ENCODE data around the gene SLC12A1. TPM values are rescaled to one million over a fixed set of nuclear protein-coding genes. Genes with fewer than 3 reads are reported as not detected.

The SLC12A1 gene
- total RNA-seq, result under 0.01 TPM in 1 of 2 replicates, not detected in the other

DNA sequence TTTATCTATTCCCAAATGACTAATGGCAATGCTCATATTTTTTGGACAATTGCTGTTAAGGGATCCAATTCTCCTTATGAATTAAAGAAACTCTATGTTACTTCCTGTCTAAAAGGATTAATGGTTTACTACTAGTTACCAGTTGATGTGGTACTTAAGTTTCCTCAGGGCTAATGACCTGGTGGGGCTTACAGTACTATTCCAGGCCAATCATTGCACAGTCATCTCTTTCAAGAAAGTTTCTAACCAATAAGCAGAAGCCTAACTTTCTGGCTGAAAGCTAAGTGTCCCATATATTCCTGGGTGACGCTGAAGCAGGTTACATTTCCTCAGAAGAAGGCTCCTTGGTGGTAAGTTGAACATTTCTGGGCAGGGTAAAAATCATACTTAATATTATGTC is at the start of gene SLC12A1:
TSS of gene SLC12A1 (plus strand) at position 322 of the 400 bp plus-strand sequence. CDS start 1,418 bp downstream, outside the sequence.

DNA sequence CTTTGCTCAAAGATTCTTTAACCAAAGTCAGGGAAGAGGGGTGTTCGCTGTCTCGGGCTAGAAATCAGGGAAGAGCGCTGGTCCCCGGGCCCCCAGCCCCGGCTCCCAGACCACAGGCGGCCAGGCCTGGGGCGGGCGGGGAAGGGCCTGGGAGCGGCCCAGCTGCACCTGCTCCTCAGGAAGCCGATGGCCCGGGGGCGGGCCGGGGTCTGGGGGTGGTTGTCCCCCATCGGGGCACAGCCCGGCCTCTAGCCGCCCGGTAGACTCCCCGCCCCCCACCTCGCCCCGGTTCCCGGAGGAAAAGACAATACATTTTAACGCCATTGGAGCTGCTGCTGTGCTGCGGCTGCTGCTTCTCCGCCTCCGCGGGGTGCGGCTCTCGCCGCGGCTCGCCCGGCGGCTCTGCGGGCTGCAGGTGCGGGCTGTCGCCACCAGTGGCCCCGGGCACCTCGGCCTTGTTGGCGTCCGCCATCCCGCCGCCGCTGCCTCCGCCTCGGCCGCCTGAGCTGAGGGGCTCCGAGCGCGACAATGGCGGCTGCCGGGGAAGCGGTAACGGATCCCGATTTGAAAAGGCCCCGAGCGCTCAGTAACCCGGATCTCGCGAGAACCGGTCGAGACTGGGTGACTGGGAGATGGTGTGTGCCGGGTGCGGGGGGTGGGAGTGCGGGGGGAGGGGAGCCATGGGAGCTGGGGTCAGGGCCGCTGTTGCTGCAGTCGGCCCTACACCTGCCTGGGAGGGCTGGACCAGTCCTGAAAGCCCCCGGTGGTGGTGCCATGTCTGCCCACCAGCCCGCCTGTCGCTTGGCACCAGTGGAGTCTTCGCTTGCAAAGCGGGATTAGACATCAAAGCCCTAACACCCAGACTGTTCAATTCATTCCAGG is 28.1 kb upstream of the SLC12A1 start, which contains the start of gene MYEF2:
TSS of gene MYEF2 (minus strand) at position 530 of the 882 bp plus-strand sequence. CDS start at position 472, 58 bp downstream.

DNA sequence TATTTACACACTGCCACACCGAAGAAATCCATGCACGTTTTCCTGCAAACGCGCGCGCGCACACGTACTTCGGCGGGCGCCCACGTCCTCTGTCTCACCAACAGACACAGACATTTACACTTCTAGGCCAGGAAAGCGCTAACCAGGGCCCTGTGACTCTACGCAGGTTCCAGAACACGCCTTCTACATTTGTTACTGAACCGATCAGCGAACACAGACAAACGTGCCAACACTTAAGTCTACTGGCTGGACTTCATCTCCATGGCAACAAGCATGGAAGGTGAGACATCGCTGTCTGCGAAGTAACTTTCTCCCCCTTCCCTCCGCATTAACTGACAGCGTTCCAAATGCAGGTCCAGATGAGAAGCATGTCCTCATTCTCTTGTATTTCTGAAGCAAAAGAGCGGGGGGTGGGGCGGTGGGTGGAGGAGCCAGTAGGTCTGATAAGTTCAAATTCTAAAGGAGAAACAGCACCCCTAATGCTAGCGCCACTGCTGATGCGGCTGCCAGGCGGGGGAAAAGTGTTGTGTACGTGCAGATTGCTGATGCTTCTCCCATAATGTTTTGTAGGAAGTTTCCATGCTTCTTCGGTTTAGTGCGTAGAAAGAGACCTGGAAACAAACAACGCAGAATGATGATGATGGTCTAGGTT is 14.4 kb upstream of the SLC12A1 start, which contains the start of gene CTXN2:
TSS of gene CTXN2 (plus strand) at position 92 of the 652 bp plus-strand sequence. CDS start 9,636 bp downstream, outside the sequence.

DNA sequence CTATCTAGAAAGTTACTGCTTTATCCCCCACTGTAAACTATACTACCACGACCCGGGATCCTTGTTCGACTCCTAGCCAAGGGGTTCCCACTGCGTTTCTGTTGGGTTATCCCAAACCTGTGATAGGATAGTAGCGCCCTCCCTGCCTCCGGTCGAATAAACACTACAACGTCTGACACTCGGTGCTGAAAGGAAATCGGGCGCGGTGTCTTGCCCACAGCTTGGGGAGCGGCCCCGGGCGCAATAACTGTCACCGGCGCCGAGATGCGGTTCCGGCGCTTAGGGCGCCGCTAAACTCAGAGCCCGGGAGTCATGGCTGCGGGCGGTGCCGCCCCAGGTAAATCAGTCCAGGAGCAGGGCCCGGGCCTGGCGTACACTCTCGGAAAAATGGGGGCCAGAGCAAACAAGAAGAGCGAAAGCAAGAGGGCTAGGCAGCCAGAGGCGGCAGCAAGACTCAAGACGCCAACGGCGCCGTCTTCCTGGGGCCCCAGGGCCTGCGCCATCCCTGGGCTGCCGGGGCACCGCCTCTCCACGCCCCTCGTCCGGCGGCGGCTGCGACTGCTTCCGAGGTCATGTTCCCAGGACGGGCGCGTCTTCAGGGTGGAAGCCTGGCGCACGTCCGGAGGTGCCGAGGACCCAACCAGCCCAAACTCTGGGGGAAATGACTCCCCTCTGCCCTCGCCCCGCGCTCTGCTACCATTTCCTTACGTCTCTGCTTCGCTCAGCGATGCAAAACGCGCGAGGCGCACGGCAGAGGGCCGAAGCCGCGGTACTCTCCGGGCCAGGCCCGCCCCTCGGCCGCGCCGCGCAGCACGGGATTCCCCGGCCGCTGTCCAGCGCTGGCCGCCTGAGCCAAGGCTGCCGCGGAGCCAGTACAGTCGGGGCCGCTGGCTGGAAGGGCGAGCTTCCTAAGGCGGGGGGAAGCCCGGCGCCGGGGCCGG is 125.0 kb downstream of the SLC12A1 start, which contains the start of gene DUT:
TSS of gene DUT (plus strand) at position 575 of the 941 bp plus-strand sequence. CDS start at position 662, 87 bp downstream.

Other genes starting within 250 kb of the SLC12A1 start
- gene SLC24A5, start 85.3 kb upstream of the SLC12A1 start, total RNA-seq, result not detected in 2 replicates
- gene MYEF2, start 28.0 kb upstream of the SLC12A1 start, total RNA-seq, result 5.4 and 5.6 TPM in 2 replicates
- not detected in 2 replicates for gene CTXN2, start 14.6 kb upstream of the SLC12A1 start, total RNA-seq
- 44.5 and 66.7 TPM in 2 replicates for gene DUT, start 125.1 kb downstream of the SLC12A1 start, total RNA-seq